NT2/D1 (cell line): Measurements from ENCODE around the gene PIGBOS1.

Source experiments
- YY1 ChIP-seq: IDR thresholded peaks from 2 replicates; pipeline ENCODE4 v1.6.1; 2011; ENCODE audit not compliant: insufficient read length, insufficient read depth
- ZNF274 ChIP-seq: IDR thresholded peaks from 2 replicates; pipeline ENCODE4 v1.6.1; 2011; ENCODE audit warnings: mild to moderate bottlenecking, low read depth, low read length

- TF ChIP-seq ZNF274: no peak
- no peak for TF ChIP-seq YY1
These were observed 34.5 kb downstream of the PIGBOS1 start for GRCh38 chr15:55284426-55284825.
